Keratinocyte (primary cell): ENCODE data around the gene MYF5.

Experiments
- EZH2 ChIP-seq: IDR thresholded peaks from one replicate; pipeline ENCODE4 v1.6.1; 2012; ENCODE audit warnings: inconsistent platforms, mild to moderate bottlenecking, low read length, moderate library complexity
- TF ChIP-seq, protein P1 (sequence below), 3 experiments: IDR thresholded peaks in 1 of 3; conservative IDR thresholded peaks in 1 of 3; optimal IDR thresholded peaks in 1 of 3; 2 replicates in 2 of 3; 3 replicates in 1 of 3; pipeline versions ENCODE3 to v1.5.1; 2011; ENCODE audit warnings: low read length in 3 of 3, mild to moderate bottlenecking in 3 of 3, moderate library complexity in 2 of 3, control low read depth in 1 of 3, inconsistent platforms in 1 of 3; ENCODE audit not compliant: insufficient read depth in 2 of 3; ENCODE audit errors: extremely low read depth in 1 of 3

DNA sequence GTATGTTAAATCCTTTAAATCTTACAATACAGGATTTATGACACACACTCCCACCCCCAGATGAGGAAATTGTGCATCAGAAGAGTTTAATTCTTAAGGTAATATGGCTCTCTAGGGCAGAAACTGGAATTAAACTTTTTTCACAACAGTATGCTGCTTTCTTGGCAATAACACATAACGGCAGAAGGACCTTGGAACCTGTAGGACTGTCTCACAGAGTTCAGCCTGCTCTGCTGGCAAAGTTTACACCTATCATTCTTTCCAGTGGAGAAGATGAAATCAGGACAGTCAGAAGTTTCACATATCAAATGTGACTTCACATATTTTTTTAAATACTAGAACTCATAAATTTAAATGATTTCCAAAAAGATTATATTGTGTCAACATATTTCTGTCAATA, 39.9 kb upstream of the MYF5 start:
- TF ChIP-seq, protein P1, sequence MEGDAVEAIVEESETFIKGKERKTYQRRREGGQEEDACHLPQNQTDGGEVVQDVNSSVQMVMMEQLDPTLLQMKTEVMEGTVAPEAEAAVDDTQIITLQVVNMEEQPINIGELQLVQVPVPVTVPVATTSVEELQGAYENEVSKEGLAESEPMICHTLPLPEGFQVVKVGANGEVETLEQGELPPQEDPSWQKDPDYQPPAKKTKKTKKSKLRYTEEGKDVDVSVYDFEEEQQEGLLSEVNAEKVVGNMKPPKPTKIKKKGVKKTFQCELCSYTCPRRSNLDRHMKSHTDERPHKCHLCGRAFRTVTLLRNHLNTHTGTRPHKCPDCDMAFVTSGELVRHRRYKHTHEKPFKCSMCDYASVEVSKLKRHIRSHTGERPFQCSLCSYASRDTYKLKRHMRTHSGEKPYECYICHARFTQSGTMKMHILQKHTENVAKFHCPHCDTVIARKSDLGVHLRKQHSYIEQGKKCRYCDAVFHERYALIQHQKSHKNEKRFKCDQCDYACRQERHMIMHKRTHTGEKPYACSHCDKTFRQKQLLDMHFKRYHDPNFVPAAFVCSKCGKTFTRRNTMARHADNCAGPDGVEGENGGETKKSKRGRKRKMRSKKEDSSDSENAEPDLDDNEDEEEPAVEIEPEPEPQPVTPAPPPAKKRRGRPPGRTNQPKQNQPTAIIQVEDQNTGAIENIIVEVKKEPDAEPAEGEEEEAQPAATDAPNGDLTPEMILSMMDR (optimal IDR thresholded peaks at IDR 0.05 in 1 of 3, IDR thresholded peaks at IDR 0.05 in 1 of 3, conservative IDR thresholded peaks at IDR 0.05 in 1 of 3; ENCODE audit: extremely low read depth in 1 of 3, insufficient read depth in 2 of 3, low read length in 3 of 3): no peak
- no peak for TF ChIP-seq EZH2
